ENCODE data around the gene KIR2DL4. TPM values are rescaled to one million over a fixed set of nuclear protein-coding genes. Genes with fewer than 3 reads are reported as not detected.

The KIR2DL4 gene
- total RNA-seq, 1 donor from 2014 or later, result not detected

Other genes with a start within 250 kb of the KIR2DL4 start
- gene LILRA2, start 229.8 kb upstream of the KIR2DL4 start, total RNA-seq, result not detected in 2 replicates
- not detected in 2 replicates for gene LILRA1, start 210.0 kb upstream of the KIR2DL4 start, total RNA-seq
- gene LILRB1, start 173.1 kb upstream of the KIR2DL4 start, total RNA-seq, result 0.33 TPM in 1 of 2 replicates, not detected in the other
- gene LILRB4, start 140.6 kb upstream of the KIR2DL4 start, total RNA-seq, result not detected in 2 replicates
- gene KIR3DL3, start 79.2 kb upstream of the KIR2DL4 start, total RNA-seq, result not detected in 2 replicates
- gene KIR2DL3, start 65.1 kb upstream of the KIR2DL4 start, total RNA-seq, result 0.12 TPM in 1 of 2 replicates, not detected in the other
- gene KIR2DL1, start 33.8 kb upstream of the KIR2DL4 start, total RNA-seq, result not detected in 2 replicates
- not detected in 2 replicates for gene KIR3DL1, start 12.9 kb downstream of the KIR2DL4 start, total RNA-seq
- not detected in 2 replicates for gene KIR2DS4, start 29.1 kb downstream of the KIR2DL4 start, total RNA-seq
- 0.47 and 0.52 TPM in 2 replicates for gene KIR3DL2, start 46.8 kb downstream of the KIR2DL4 start, total RNA-seq
- not detected in 2 replicates for gene FCAR, start 70.6 kb downstream of the KIR2DL4 start, total RNA-seq
- not detected in 2 replicates for gene NCR1, start 102.5 kb downstream of the KIR2DL4 start, total RNA-seq
- not detected in 2 replicates for gene NLRP7, start 143.9 kb downstream of the KIR2DL4 start, total RNA-seq
- gene NLRP2, start 162.8 kb downstream of the KIR2DL4 start, total RNA-seq, result 14.2 and 17.9 TPM in 2 replicates
- 0.17 and 0.42 TPM in 2 replicates for gene GP6, start 234.7 kb downstream of the KIR2DL4 start, total RNA-seq